LHCN-M2 (cell line): Measurements from ENCODE around the gene ESF1. TPM values are rescaled to one million over a fixed set of nuclear protein-coding genes. Genes with fewer than 3 reads are reported as not detected.

ENCODE experiments used
- DNase-seq: peaks from one replicate; pipeline ENCODE4 v3.0.0-alpha.2; 2012; ENCODE audit warnings: low read depth
- total RNA-seq: library from RNA; depleted of rRNA; stranded (reverse); fragments of >200 nt; gene quantifications from 2 replicates; pipeline ENCODE4 v1.2.3, GENCODE V29; 2014; rRNA removed

ESF1 gene
- total RNA-seq, 1 experiment from 2014 or later: 15.8 TPM

GRCh38 chr20:13681248-13682125 is 103.2 kb downstream of the ESF1 start:
- DNase-seq: no peak

- DNase-seq: no peak
Measured at GRCh38 chr20:13678944-13679343, 105.8 kb downstream of the ESF1 start.

GRCh38 chr20:13677241-13677640 is 107.5 kb downstream of the ESF1 start:
- no peak for DNase-seq

GRCh38 chr20:13676682-13677081 is 108.0 kb downstream of the ESF1 start:
- DNase-seq: peak; percentile 8

GRCh38 chr20:13672690-13673089 is 112.0 kb downstream of the ESF1 start:
- no peak for DNase-seq

- peak; percentile 7 for DNase-seq
Measured at GRCh38 chr20:13671916-13672378, 112.8 kb downstream of the ESF1 start.

GRCh38 chr20:13671512-13671911 is 113.2 kb downstream of the ESF1 start:
- DNase-seq: no peak

GRCh38 chr20:13670160-13670559 is 114.6 kb downstream of the ESF1 start:
- no peak for DNase-seq

- DNase-seq: no peak
Measured at GRCh38 chr20:13665709-13666395, 118.9 kb downstream of the ESF1 start.

Other genes starting within 250 kb of the ESF1 start
- gene TASP1, start 146.0 kb downstream of the ESF1 start, total RNA-seq: 5.6 and 6.3 TPM in 2 replicates
- 13.0 and 15.3 TPM in 2 replicates for gene NDUFAF5, start 109 bp upstream of the ESF1 start, total RNA-seq
- gene SEL1L2, start 205.7 kb upstream of the ESF1 start, total RNA-seq: not detected in 2 replicates
- gene MACROD2, start 210.6 kb upstream of the ESF1 start, total RNA-seq: 0.45 and 1.1 TPM in 2 replicates